GOT3 (cell line): ENCODE measurements around the gene CISH.

Experiments
- DNase-seq: peaks from one replicate; lab custom pipeline; 2025; ENCODE audit warnings: mixed read lengths; lab: John Stamatoyannopoulos, UW

CISH gene

DNA sequence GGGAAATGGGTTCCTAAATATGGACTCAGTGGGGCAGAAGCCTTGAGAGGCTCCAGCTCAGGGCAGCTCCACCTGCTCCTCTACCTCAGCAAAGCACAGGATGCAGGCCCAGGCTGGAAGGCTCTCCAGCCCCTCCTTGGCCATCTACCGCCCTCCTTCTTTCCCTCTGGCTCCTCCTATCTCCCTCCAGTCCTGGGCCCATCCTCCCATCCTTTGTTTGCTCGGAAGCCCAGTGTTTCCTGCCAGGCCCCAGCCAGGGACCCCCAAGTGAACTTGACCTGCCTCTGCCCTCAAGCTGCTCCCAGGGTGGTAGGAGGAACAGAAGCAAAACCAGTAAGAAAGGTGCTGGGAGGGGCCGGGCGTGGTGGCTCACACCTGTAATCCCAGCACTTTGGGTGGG is 25.4 kb upstream of the CISH start:
- DNase-seq, result no peak

DNA sequence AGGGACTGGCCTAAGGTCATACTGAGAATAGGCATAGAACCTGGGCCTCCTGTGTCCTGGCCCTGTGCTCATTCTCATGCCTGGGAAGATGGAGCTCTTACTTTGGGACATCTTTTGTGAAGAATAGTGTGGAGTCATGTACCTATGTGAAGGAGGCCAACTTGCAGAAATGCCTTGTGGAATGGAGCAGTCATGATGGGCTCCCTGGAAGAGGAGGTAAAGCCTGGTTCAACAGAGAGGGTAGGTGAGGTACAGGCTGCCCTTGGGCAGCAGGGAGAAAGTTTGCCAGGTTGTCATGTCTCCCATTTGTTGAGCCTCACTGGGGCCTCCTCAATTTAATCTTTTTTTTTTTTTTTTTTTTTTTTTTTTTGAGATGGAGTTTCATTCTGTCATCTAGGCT is 23.5 kb upstream of the CISH start:
- DNase-seq, result no peak

DNA sequence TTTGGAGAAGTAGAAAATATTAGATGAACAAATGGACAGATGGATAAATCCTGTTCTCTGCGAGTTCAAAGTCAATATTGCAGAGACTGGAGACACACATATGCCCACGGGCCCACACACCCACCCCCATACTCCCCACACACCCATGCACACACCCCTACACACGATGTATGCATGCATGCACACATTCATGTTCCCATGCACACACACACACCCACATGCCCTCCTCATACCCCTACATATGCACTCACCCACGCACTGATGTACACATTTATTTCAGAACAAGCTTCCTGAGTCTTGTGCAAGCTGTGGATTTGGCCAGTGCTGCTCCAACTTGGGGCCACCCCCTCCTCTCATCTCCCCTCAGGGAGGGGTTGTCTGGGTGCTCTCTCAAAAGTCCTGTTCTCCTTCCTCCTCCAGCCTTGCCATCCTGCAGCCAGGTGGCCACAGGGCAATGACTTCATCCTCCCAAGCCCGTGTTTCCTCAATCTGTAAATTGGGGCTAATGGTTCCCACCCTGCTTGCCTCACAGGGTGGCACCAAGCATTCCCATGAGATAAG is 21.7 kb upstream of the CISH start:
- DNase-seq, result no peak

DNA sequence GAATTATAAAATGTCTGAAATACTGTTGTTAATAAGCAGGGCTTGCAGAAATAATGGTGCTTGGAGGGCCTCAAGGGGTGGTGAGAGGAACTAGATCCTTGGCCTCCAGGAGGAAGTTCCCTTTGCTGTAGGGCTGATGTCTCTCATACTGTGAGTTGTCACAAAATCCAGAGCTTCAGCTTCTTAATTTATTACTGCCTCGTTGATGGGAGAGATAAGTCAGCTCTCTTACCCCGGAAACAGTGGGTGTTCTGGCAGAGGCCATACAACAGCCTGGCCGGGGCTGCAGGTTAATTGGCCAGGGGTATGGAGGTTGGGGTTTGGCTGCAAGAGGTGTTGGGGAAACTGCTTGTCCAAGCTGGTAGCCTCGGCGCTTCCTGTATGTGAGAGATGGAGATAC is 20.9 kb upstream of the CISH start:
- no peak for DNase-seq

DNA sequence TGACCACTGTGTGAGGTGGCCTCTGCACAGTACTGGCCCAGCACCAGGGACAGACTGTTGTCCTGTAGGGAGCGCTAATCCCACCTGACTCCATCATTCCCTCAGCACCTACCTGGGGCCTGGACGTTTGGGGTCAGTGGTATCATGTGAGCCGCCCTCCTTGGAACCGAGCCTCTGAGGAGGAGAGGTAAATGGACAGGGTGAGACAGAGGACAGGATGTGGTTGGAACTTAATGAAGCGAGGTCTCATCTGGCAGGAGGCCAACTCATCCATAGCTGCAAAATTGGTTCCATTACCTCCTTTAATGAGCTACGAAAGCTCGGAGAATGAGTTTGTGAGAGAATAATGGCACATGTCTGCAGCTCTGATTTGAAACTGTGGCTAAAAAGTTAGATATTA is 19.3 kb upstream of the CISH start:
- DNase-seq, result no peak

DNA sequence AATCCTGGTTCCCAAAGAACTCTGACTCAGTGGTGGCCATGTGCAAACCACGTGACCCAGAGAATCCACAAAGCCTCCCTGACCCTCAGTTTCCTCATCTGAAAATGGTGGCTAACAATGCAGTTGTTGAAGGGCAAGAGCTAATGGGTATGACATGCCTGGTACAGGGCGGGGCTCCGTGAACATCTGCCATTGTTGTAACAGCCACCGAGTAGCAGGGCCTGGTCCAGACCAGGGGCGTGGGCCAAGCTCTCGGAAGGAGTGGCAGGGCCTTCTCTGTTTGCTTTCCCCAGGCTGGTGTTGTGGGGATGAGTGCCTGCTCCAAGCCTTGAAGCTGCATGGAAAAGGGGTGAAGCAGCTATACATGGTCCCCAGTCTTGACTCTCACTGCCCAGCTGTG is 18.8 kb upstream of the CISH start:
- no peak for DNase-seq

DNA sequence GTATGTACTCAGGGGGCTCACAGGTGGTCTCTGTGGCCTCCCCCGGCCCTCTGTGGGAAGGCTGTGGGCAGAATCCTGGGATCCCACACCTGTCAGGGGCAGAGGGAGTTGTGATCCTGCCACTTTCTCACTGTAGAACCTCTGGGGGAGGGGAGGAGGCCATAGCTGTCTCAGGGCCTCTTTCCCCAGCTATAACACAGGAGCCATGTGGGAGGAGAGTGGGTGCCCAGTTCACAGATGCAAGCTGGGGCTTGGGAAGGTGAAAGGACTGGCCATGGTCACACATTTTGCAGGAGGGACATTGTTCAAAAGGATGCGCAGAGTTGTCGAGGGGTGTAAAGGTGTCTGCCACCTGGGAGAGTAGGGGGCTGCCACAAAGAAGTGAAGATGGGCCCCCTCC is 17.0 kb upstream of the CISH start:
- no peak for DNase-seq

DNA sequence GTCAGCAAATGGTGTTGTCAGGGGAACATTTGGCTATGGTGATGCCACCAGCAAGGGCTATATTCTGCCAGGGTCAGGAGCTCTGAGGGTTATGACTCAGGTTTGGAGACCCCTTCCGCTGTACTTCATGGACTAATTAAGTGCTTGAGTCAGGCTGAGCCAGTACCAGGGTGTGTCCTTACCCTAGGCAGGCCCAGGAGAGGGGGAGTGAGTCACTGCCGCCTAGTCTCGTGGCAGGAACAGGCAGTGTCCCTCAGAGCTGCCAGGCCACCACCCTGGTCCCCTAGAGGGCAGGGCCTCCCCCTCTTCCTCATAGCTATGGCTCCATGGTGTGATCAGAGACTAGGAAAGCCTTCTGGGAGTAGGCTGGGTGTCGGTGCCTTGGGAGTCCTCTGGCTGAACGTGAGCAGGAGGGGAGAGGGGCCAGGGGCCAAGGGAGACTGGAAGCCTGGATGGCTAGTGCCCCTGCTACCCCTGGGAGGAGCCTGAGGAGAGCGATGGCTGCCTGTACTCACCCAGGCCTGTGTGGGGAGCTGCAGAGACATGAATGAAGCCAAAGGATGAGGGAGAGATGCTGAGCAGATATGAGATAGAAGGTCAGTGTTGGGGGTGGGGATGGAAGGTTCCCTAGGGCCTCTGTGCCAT is 16.0 kb upstream of the CISH start:
- DNase-seq, result no peak

DNA sequence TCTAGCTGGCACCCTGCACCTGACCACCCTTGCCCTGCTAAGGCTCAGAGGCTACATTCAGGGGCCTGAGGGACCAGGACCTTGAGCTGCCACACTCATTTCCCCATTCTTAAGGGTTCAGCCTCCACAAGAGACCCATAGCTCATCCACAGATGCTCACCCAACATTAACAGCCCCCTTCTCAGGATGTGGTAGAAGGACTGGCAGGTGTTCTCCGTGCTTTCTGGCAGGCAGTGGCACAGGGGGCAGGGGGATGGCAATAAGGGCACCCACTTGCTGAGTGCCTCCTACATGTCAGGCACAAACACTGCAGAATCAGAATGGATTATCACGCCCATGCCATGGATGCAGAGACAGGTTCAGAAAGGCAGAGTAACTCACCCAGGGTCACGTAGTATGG is 14.8 kb upstream of the CISH start:
- DNase-seq, result no peak

DNA sequence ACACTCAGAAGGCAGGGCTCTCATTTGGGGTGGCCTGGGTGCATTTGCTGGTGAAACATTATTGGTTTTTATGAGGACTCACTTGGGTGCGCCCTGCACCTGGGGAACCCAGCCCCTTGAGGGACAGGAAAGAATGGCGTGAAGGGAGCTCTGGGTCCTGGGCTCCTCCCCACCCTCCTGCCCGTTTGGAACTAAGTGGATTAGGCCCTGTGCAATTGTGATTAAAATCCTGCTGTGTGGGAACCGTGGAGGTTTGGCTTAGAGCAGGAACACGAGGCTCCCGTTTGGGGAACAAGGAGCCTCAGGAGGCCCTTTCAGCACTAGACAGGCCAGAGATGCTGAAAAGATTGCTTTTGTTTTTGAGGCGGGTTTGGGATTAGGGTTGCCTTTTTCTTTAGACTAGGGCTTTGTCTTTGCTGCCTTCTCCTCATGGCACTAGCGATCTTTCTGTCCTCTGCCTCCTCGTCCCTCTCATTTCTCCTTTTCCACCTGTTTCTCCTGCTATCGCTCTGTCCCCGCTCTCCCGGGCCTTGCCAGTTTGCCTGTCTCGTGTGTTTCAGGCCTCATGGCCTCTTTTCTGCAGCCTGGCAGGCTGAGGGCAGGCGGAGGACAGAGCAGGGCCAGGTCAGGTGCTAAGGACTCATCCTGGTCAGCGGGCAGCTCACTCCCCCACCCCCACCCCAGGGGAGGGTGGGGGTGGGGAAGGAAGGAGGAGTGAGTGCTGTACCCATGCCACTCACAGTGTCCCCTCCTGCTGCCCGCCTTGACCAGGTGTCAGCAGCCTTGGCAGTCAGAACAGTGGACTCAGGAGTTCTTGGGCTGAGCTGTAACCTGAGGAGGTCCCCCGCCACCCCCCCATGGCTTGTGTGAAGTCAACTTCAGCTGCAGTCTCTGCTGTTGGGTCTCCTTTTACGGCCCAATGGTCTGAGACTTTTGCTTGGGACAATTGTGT is 13.9 kb upstream of the CISH start:
- DNase-seq, result no peak

DNA sequence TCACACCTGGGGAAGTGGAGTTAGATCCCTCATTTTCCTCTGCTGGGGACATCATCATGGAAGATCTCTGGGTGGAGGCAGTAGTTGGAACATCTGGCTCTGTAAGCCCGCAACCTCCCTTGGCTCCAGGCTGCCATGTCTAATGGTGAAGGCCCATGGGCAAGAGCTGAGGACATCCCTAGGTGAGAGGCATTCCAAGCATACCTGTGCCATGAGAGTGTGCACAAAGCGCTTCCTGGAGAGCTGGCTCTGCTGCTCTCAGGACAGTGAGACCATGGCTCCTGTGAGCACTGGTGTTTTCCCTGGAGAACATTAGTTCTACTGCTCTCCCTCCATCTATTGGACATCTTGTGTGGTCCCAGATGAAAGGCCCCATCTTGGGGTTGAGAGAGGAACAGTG is 13.1 kb upstream of the CISH start:
- no peak for DNase-seq

DNA sequence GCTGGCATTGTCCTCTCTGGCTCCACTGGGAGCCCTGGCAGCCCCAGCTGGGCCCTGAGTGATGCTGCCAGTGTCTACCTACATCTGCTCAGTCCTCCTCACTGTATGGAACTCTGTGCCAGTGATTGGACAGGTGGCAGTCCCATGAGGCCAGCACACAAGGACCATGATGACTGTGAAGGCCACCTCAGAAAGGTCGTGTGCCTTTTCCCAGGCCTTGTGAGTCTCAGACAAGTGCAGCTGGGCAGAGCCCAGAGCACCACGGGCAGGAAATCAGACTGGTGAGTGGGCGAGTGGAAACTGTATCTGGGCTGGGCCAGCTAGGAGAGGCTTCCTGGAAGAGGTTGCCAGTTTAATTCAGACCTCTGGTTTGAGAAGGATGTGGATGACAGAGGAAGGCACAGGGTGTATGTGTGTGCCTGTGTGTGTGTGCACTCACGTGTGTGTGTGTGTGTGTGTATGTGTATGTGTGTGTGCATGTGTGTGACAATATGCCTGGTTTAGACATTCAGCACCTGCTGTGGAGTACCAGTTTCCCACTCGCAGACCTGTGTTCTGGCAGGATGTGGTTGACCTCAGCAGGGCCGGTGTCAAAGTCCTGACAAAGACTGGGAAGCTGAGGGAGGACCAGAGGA is 12.4 kb upstream of the CISH start:
- DNase-seq, result no peak

DNA sequence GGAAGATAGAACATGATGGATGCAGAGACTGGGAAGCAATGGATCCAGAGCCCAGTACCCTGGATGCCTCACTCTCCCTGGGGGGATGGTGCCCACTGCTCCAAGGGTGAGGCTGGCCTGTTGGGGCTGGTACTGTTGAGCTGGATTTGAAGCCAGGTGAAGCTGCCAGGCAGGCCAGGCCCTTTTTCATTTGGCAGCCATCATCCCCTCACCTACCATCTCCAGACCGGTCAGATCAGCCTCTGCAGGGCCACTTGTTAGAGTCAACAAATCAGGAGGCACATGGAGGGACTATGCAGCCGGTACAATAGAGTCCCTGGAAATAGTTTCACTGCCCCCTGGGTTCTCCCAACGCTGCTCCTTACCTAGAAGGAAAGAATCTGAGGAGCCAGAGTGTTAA is 11.3 kb upstream of the CISH start:
- DNase-seq, result no peak

DNA sequence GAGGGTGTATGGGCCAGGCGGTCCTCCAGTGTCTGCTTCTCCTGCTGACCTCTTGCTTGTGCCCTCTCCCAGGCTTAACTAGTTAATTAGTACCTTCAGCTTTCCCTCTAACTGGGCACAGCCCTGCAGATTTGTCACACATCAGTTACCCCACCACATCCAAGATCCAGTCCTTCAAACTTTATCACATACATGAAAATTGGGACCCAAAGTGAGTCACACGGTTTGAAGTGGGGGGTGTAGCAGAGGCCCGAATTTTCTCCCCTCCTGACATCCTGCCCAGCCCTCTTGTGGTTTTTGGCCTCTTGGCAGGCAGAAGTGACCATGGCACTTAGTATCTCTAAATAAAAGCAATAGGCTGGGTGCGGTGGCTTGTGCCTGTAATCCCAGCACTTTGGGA is 9.2 kb upstream of the CISH start:
- no peak for DNase-seq

DNA sequence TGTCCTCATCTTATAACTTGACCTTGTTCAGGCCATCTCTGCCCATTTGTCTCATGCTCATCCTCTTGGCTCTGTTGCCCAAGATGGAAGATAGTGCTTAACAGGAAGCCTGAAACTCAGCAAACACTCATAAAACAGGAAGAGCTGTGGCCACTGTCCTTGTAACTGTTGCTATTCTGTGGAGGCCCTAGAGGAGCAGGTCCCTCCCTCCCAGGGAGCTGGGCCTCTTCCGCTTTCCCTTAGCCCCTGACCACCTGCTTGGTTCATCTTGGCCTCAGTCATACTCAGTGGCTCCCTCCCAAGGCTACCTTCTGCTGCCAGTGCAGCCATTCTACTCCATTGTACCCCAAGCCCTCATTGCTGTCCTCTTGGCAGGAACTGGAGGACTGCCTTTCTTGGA is 8.8 kb upstream of the CISH start:
- DNase-seq, result no peak

DNA sequence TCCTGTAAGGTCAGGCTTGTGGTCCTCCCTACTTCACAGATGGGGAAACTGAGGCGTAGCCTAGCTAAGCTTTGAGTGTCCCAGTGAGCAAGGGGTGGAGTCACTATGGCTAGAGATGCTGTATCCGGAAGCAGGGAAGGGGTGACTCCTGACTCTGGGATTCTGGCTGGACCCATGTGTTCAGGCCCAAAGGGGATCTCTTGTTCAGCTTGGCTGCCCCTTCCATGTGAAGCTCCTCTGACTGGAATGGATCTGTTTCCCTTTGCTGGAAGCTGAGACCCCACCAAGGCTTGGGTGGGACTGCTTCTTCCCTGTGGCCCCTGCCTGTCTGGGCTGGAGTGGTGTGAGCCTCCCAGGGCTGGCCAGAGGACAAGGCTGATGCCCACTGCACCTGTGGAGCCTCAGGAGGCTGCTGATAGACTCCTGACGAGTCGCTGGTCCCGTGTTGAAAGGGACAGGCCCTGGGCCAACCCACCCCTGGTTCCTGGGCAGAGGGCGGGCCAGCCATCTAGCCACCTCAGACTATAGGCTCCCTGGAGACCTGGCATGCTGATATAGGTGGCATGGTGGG is 6.4 kb upstream of the CISH start:
- no peak for DNase-seq

DNA sequence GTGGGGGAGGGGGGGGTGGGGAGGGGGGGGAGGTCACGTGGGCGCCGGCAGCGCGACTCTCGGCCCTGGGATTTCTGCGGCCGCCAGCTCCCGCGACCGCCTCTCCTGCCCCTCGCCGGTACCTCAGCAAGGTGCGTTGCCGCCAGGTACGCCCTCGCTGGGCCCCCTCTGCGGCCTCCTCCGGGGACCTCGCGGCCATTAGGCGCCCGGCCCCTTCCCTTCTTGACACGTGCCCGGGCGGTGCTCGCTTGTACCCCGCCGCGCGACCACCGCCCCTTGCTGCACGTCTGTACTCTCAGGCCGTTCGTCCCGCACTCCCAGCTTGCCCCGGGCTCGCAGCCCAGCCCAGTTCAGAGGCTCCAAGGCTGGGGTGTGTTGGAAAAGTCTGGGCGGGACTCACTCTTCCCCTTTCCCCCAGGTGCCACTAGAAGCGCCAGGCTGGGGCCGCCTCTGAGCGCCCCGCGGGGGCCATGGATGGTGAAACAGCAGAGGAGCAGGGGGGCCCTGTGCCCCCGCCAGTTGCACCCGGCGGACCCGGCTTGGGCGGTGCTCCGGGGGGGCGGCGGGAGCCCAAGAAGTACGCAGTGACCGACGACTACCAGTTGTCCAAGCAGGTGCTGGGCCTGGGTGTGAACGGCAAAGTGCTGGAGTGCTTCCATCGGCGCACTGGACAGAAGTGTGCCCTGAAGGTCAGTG is 5.7 kb upstream of the CISH start, which contains the start of gene MAPKAPK3:
Gene MAPKAPK3 (plus strand): TSS at position 56 of the 696 bp plus-strand sequence. CDS start 415 bp downstream, at position 471.
- DNase-seq, result no peak

DNA sequence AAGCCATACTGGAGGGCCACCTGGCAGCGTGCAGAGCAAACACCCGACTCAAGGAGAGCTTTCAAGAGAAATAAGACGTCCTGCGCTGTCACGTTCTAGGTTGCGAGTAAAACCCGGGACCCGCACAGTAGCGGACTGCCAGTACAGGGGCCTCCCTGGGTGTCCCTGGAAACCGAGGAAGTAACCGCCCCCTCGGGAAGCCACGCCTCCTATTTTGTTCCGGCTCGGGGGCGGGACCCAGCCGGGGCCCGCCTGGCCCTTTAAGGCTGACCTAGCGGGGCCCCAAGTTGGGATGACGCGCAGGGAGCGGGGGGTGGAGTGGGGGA is 5.2 kb upstream of the CISH start:
- peak; percentile 51 for DNase-seq

DNA sequence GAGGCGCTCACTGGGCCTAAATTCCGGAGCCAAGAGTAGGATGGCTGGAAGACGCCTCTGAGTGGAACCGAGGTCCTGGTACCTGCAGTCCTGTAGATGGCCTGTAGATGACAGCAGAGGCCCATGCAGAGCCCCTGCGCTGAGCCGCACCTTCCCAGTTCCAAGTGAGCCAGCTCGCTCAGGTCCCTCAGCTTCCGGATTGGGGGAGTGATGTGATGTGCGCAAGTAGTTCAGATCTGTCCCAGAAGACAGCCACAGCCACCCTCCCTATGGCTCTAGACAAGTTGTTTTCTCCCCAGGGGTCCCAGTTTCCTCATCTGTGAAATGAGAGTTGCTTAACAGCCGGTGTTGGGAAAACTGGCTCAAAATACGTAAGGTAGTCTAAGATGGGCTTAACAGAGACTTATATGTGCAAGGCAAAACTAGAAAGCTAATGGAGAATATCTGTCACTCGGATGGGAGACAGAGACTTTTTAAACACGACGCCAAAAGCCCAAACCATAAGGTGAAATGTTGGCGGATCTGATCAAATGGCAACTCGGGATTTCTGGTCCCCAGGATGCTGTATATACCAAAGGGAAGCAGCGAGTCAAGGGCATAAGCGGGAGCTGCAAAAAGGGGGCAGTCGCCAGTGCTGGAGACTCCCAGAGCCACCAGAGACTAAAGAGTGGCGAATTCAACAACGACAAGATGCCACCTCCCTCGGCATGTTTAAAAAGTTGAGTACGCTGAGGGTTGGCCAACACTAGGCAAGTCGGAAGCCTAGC is 4.6 kb upstream of the CISH start:
- DNase-seq, result no peak

DNA sequence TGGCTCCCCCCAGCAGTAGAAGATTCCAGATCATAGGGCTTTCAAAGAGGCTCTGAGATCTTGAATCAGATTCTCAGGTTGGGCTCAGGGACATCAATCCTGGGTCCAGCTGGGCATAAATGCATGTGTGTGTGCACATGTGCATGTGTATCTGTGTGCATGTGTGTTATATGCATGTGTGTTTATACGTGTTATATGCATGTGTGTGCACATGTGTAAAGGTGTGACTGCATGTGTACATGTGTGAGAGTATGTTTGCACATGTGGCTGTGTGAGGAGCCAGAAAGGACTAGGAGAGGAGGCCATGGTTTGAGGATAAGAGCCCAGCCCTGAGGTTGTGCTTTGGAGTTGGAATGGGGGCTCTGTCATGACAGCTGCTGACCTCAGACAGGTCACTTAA is 3.6 kb upstream of the CISH start:
- DNase-seq, result no peak
